HT-29 (cell line): ENCODE data around the gene SLC22A23. TPM values are rescaled to one million over a fixed set of nuclear protein-coding genes. Genes with fewer than 3 reads are reported as not detected.

Experiments used
- DNase-seq: peaks from one replicate; pipeline ENCODE4 v3.0.0-alpha.2; 2015; ENCODE audit warnings: low spot score
- total RNA-seq: library from RNA; depleted of rRNA; stranded (reverse); fragments of >200 nt; shearing (Covaris generic); gene quantifications from 2 replicates; pipeline ENCODE4 v1.2.3, GENCODE V29; 2014; rRNA removed

The SLC22A23 gene
- total RNA-seq, 1 experiment from 2014 or later, result 10.8 TPM

DNA sequence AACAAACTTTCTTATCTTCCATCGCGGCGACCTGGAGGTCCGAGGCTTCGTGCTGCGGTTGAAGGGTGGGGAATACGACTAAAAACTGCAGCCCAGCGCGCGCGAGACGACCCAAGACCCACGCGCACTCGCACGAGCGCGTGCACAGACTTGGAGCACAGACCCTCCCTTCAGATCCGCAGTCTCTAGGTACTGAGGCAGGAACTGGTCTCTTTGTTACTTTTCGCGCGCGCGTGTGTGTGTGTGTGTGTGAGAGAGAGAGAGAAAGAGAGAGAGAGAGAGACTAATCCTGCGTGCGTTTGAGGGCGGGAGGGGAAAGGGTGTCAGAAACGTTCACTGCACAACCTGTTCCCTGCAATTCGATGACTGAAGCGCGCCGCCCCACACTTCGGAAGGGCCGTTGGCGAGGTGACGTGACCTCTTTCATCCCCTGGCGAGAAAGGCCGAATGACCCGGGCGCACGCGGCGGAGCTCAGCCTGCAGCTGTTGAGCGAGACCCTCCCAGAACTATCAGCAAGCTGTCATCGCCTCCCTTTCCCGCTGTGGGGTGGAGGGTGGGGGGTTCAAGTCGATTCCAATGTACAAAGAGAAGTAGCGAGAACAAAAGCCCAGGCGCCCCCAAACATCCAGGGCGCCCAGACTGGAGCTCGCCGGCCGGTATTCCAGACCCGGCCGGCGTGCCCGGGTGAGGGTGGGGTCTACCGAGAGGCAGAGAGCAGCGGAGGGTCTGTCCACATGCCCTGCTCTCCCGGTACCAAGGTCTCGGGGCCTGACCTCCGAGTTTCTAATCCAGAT lies 227.9 kb downstream of the SLC22A23 start:
- no peak for DNase-seq

DNA sequence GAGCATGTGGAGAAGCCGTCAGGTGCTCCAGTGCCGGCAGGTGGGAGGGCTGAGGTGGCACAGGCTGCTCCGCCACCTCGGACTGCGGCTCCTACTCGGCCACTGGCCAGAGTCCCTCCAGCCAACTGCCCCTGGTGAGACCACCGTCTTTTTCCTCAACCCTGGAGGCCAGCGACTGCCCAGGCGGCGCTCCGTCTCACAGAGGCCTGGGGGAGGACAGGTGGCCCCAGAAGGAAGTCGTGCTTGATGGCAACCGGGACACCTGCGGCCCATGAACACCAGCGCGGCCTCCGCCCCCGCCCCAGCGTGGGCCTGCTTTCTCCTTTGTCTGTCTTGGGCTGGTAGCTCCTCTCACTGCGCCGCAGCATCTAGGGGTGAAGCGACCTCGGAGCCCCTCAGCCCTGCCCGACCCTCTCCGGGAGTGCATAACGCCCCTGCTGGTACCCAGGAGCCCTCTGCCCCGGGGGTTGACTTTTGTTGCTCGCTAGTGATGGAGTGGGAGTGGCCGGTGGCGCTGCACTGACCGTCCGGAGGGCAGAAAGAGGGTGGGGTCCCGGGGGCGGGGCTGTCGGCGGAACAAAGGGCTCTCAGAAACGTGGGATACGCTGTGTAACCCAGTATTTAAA lies 228.7 kb downstream of the SLC22A23 start:
- no peak for DNase-seq

DNA sequence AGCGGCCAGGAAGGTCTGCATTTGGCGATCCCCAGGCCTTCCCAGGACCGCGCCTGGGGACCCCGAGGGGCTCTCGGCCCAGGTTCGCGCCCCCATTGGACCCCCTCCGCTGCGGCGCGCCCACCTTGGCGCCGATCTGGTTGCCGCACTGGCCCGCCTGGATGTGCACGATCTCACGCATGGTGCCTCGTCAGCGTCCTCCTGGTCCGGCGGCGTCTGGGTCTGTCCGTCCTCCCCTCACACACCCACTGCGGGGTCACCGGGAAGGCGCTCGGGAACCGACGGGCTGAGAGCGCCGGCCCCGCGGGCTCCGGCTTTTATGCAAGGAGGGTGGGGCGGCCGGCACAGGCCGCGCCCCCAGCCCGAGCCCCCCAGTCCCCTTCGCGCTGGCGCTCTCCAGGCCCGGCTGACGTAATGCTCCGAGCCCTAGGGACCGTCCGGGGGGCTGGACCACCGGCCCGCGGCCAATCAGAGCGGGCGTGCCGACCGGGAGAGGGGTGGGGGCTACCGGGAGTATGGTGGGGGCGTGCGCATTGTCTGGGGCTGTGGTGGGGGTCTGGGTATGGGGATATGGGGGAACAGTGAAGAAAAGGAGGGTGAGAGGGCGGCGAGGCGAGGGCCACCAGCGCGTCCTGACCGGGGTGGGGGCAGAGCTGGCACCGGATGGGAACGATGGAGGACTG lies 229.3 kb downstream of the SLC22A23 start, which contains the start of gene TUBB2B:
Gene TUBB2B, minus strand, starts transcription at position 291 of the 683 bp plus-strand sequence. Its CDS starts 110 bp downstream, at position 181.
- no peak for DNase-seq

DNA sequence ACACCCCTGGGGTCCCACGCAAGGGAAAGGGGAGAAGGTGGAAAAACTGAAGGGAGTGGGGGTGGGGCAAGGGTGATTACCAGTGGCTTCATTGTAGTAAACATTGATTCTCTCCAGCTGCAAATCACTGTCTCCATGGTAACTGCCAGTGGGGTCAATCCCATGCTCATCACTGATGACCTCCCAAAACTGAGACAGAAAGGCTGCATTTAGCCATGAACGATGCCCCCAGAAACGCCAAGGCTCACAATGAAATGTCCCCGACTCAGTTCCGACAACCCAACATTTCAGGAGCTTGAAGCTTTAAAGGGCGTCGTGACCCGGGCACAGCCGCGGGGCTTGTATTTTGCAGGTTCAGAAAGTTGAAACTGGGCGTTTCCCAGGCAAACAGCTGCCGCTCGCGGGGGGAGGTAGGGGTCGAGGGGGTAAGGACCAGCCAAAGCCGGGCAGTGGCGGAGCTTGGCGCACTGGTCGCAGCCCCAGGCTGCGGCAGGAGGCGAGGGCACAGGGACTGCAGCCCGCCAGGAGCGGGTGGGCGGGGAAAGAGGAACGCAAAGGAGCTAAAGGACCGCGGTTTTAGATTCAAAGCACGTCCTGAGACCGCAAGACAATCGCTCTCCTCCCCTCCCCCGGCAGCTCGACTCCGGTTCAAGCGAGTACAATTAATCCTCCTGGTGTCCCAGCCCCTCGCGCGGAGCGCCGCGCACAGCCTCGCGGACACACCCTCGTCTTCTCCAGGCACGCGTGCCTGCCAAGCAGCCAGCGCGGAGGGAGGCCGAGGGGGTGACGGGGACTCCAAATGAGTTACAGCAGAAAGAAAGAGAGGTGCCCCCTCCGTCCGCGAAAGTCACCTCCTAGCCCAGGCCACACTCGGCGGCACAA lies 230.1 kb downstream of the SLC22A23 start:
- DNase-seq, result no peak

DNA sequence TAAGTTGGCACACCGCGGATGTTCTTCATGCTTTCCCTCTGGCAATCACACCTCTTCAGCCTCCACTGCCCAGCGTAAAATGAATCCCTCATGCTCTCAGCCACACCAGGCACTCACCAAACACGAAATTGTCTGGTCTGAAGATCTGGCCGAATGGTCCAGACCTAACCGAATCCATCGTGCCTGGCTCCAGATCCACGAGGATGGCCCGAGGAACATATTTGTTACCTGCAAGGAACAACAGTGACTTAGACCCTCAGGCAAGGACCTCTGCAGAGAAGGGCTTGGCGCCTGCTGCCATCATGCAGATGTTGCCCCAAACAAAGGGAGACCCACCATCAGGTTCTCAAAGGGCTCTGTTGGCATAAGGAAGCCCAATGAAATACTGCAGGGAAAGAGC lies 230.8 kb downstream of the SLC22A23 start:
- DNase-seq, result no peak

DNA sequence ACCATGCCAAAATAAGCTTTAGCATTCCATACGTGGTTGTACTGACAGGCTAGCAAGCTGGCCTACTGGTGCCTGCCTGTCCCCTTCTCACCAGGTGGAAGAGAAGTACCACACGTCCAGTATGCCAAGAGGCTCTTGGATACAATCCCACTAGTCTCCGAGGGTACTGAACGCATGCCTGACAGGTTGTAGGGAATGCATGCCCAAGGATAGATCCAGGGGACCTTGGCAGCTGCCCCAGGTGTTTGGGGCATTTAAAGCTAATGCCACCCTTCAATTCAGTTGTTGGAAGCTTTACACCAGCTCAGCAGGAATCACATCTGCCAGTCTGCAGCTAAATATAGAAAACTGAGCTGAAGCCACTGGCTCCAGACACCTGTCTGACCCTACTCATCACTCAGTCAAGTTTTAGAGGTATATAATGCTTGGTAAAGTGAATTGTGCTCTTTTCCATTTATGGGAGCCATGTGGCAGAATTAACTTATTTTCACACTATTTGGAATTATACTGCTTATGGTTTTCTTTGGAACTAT lies 234.3 kb downstream of the SLC22A23 start:
- DNase-seq, result no peak

DNA sequence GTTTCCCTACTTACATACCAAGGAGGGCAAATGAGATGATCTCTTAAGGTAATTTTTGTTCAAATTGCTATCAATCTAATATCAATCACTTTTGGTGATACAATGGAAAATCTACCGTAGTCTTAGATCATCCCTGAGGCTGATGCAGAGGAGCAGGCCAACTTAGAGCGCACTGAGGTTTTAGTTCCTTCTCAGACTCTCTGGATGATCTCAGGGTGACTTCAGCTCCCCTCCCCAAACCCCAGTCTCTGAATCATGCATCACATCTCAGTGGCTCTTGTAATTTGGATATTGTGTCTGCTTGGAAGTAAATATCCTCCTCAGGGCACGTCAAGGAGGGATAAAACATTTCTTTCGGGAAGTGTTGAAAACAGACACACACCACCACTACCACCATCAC lies 235.3 kb downstream of the SLC22A23 start:
- DNase-seq, result no peak

DNA sequence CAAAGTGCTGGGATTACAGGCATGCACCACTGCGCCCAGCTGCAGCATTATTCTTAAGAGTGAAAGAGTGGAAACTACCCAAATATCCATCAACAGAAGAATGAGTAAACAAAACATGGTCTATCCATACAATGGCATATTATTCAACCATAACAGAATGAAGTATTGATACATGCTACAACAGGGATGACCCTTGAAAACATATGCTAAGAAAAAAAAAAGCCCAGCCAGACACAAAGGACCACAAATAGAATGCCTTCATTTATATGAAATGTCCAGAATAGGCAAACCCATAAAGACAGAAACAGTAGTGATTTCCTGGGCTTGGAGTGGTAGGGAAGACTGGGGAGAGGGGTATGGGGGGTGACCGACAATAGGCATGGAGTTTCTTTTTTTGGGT lies 236.5 kb downstream of the SLC22A23 start:
- DNase-seq, result no peak

Other genes starting within 250 kb of the SLC22A23 start
- 1.7 and 2.5 TPM in 2 replicates for gene TUBB2B, start 229.4 kb downstream of the SLC22A23 start, total RNA-seq
- 142 and 145 TPM in 2 replicates for gene PSMG4, start 198.1 kb downstream of the SLC22A23 start, total RNA-seq